HUES64 (cell line): Measurements from ENCODE around the gene CASP9.
"Not testable (repeated sequence)": the region's sequence is repeated elsewhere in the genome, so short reads cannot be mapped to it uniquely, and the experiment has no call there.

ENCODE experiments used
- H3K27ac ChIP-seq: 2 replicates; pipeline ENCODE4 v1.7.0; 2013; ENCODE audit warnings: low read depth, low read length, inconsistent platforms
- H3K27me3 ChIP-seq: 2 replicates; pipeline ENCODE4 v1.6.1; 2013; ENCODE audit warnings: mild to moderate bottlenecking, low read length; ENCODE audit not compliant: insufficient read depth
- H3K36me3 ChIP-seq: 2 replicates; pipeline ENCODE4 v1.6.1; 2013; ENCODE audit warnings: mild to moderate bottlenecking, low read length; ENCODE audit not compliant: insufficient read depth
- H3K4me1 ChIP-seq: 2 replicates; pipeline ENCODE4 v1.6.1; 2013; ENCODE audit warnings: mild to moderate bottlenecking, low read length, moderate library complexity; ENCODE audit not compliant: insufficient read depth
- H3K4me3 ChIP-seq: 2 replicates; pipeline ENCODE4 v1.5.1; 2013; ENCODE audit warnings: mild to moderate bottlenecking, low read length, moderate library complexity
- H3K9ac ChIP-seq: 2 replicates; pipeline ENCODE4 v1.6.1; 2013; ENCODE audit warnings: mild to moderate bottlenecking, low read depth, low read length
- H3K9me3 ChIP-seq: 2 replicates; pipeline ENCODE4 v1.6.1; 2013; ENCODE audit warnings: low read depth, low read length; ENCODE audit not compliant: insufficient read depth
- WGBS: fragments of 150-250, 120-280 bp; methylation state at CpG from one replicate; pipeline ENCODE4 v1.1.7; 2013; ENCODE audit warnings: missing lambda C conversion rate; 5-methylcytosine and 5-hydroxymethylcytosine counted together

The CASP9 gene

GRCh38 chr1:15525050-15526020, 1.3 kb upstream of the CASP9 start:
- WGBS = 2% methylated on average over 39 of the region's 40 CpGs
- Histone ChIP-seq H3K4me1 (peaks cover 12% of the 10 kb centered on the region; the same call in 1 of the 2 replicates), H3K9me3 (no peaks in the 10 kb centered on the region), H3K4me3 (peak overlapping the region; percentile 84), H3K36me3 (peaks cover 9% of the 10 kb centered on the region), H3K27me3 (no peaks in the 10 kb centered on the region), H3K27ac (no peak overlapping the region; the same call in 1 of the 2 replicates), H3K9ac (no peak overlapping the region)

GRCh38 chr1:15524283-15525049, 451 bp upstream of the CASP9 start:
- Histone ChIP-seq H3K27me3 (no peaks in the 10 kb centered on the region), H3K9ac (peak overlapping the region; percentile 83), H3K9me3 (no peaks in the 10 kb centered on the region), H3K4me1 (peaks cover 12% of the 10 kb centered on the region; the same call in 1 of the 2 replicates), H3K27ac (peak overlapping the region; percentile 97), H3K36me3 (peaks cover 6% of the 10 kb centered on the region), H3K4me3 (peak overlapping the region; percentile 79)
- WGBS = under 1% methylated on average over 75 of the region's 88 CpGs

- Histone ChIP-seq H3K9ac (peak overlapping the region; percentile 50), H3K4me3 (peak overlapping the region; percentile 69), H3K9me3 (no peaks in the 10 kb centered on the region), H3K27ac (peak overlapping the region; percentile 78; the same call in 1 of the 2 replicates), H3K27me3 (no peaks in the 10 kb centered on the region), H3K36me3 (no peaks in the 10 kb centered on the region), H3K4me1 (peaks cover 12% of the 10 kb centered on the region; the same call in 1 of the 2 replicates)
- WGBS = 42% methylated on average over 18 of the region's 18 CpGs
Measured at GRCh38 chr1:15523104-15524020, 653 bp downstream of the CASP9 start.

GRCh38 chr1:15522551-15522950, 1.5 kb downstream of the CASP9 start:
- 93% methylated on average over 4 of the region's 4 CpGs for WGBS
- Histone ChIP-seq H3K27ac (no peak overlapping the region), H3K27me3 (no peaks in the 10 kb centered on the region), H3K36me3 (peaks cover 2% of the 10 kb centered on the region; the same call in 1 of the 2 replicates), H3K4me3 (no peak overlapping the region), H3K9ac (no peak overlapping the region), H3K4me1 (peaks cover 9% of the 10 kb centered on the region; the same call in 1 of the 2 replicates), H3K9me3 (no peaks in the 10 kb centered on the region)

- H3K4me3 ChIP-seq, H3K4me1 ChIP-seq, H3K9me3 ChIP-seq, H3K9ac ChIP-seq, H3K27me3 ChIP-seq, H3K27ac ChIP-seq: not testable (repeated sequence)
- H3K36me3 ChIP-seq = peaks cover 14% of the 10 kb centered on the region
- 92% methylated on average over 16 of the region's 17 CpGs for WGBS
Measured at GRCh38 chr1:15521206-15521906, 2.7 kb downstream of the CASP9 start.

GRCh38 chr1:15519625-15520024, 4.4 kb downstream of the CASP9 start:
- Histone ChIP-seq H3K27me3 (no peaks in the 10 kb centered on the region), H3K9me3 (no peaks in the 10 kb centered on the region), H3K36me3 (peaks cover 15% of the 10 kb centered on the region), H3K4me1 (no peaks in the 10 kb centered on the region), H3K27ac (no peak overlapping the region), H3K4me3 (no peak overlapping the region), H3K9ac (no peak overlapping the region)
- WGBS = 89% methylated on average over 3 of the region's 3 CpGs

GRCh38 chr1:15515022-15515663, 8.9 kb downstream of the CASP9 start:
- Histone ChIP-seq H3K4me1 (no peaks in the 10 kb centered on the region), H3K27me3 (no peaks in the 10 kb centered on the region), H3K27ac (no peak overlapping the region), H3K9ac (no peak overlapping the region), H3K36me3 (peaks cover 24% of the 10 kb centered on the region), H3K4me3 (no peak overlapping the region), H3K9me3 (no peaks in the 10 kb centered on the region)
- WGBS = 87% methylated on average over 1 of the region's 2 CpGs

GRCh38 chr1:15514557-15514956, 9.5 kb downstream of the CASP9 start:
- not testable (repeated sequence) for H3K4me3 ChIP-seq, H3K27me3 ChIP-seq, H3K9ac ChIP-seq, H3K4me1 ChIP-seq, H3K27ac ChIP-seq, H3K9me3 ChIP-seq
- WGBS = 89% methylated on average over 4 of the region's 5 CpGs
- peaks cover 24% of the 10 kb centered on the region for H3K36me3 ChIP-seq

GRCh38 chr1:15513919-15514318, 10.1 kb downstream of the CASP9 start:
- WGBS = 90% methylated on average over 3 of the region's 3 CpGs
- Histone ChIP-seq H3K9ac (no peak overlapping the region), H3K4me3 (no peak overlapping the region), H3K9me3 (no peaks in the 10 kb centered on the region), H3K27ac (no peak overlapping the region), H3K27me3 (no peaks in the 10 kb centered on the region), H3K36me3 (peaks cover 24% of the 10 kb centered on the region), H3K4me1 (0 out of 2 replicates have a peak, but pooled peaks cover 5% of the 10 kb centered on the region)

- H3K4me3 ChIP-seq = no peak overlapping the region
- no peak overlapping the region for H3K9ac ChIP-seq
- no peak overlapping the region for H3K27ac ChIP-seq
- peaks cover 5% of the 10 kb centered on the region; the same call in 1 of the 2 replicates for H3K4me1 ChIP-seq
- 89% methylated on average over 4 of the region's 4 CpGs for WGBS
- H3K36me3 ChIP-seq = peaks cover 24% of the 10 kb centered on the region
- no peaks in the 10 kb centered on the region for H3K27me3 ChIP-seq
- no peaks in the 10 kb centered on the region for H3K9me3 ChIP-seq
Measured at GRCh38 chr1:15513192-15513591, 10.8 kb downstream of the CASP9 start.
